Testis (tissue), 2 donors: ENCODE measurements around the gene EXD3.

Experiments
- CTCF ChIP-seq, 3 experiments: fragments of 450-650 bp in 2 of 3; fragments of 200-600 bp in 1 of 3; sonication (generic) in 1 of 3; IDR thresholded peaks; one replicate each; pipeline ENCODE4 v1.5.1; 2016 to 2019; ENCODE audit warnings: antibody characterized with exemption in 3 of 3, mild to moderate bottlenecking in 2 of 3, moderate library complexity in 1 of 3
- POLR2A ChIP-seq: fragments of 450-650 bp; IDR thresholded peaks from one replicate; pipeline ENCODE4 v1.6.1; 2017; ENCODE audit warnings: antibody characterized with exemption, mild to moderate bottlenecking, moderate library complexity

DNA sequence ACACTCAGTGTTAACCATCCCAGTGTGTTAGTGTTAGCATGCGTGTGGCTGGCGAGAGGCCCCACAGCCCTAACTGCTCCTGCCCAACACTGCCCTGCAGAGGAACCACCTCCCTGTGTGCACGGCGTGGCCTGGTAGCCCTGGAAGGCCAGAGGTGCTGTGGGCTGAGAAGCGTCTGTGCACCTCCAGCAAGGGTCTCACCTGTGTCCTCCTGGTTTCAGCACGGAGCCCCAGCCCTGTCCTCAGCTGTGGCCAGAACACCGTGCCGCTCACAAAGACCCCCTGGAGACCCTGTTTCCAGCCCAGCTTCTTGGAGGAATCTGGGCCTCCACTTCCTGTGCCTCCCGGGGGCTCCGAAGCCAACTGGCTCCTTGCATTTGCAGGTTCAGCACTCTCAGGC lies 64.8 kb downstream of the EXD3 start:
- no peak for TF ChIP-seq POLR2A
- TF ChIP-seq CTCF (IDR thresholded peaks at IDR 0.05), result no peak
